Measurements from ENCODE around the gene DNAH10.
"Not testable (repeated sequence)": the region's sequence is repeated elsewhere in the genome, so short reads cannot be mapped to it uniquely, and the experiment has no call there.

- TF ChIP-seq SIN3A (IDR thresholded peaks at IDR 0.05; ENCODE audit: borderline replicate concordance, low read depth, low read length); CTCF (CRISPR knock-in tag; IDR thresholded peaks at IDR 0.05); PHF21A (CRISPR knock-in tag; IDR thresholded peaks at IDR 0.05); ATF7 (IDR thresholded peaks at IDR 0.05); ATF7 (CRISPR knock-in tag; IDR thresholded peaks at IDR 0.05); SP1 (IDR thresholded peaks at IDR 0.05); SP1 (CRISPR knock-in tag; IDR thresholded peaks at IDR 0.05): not testable (repeated sequence)
Observed at GRCh38 chr12:123789422-123789821, 27.3 kb downstream of the DNAH10 start.
